ENCODE measurements around the gene PRIM1.

DNA sequence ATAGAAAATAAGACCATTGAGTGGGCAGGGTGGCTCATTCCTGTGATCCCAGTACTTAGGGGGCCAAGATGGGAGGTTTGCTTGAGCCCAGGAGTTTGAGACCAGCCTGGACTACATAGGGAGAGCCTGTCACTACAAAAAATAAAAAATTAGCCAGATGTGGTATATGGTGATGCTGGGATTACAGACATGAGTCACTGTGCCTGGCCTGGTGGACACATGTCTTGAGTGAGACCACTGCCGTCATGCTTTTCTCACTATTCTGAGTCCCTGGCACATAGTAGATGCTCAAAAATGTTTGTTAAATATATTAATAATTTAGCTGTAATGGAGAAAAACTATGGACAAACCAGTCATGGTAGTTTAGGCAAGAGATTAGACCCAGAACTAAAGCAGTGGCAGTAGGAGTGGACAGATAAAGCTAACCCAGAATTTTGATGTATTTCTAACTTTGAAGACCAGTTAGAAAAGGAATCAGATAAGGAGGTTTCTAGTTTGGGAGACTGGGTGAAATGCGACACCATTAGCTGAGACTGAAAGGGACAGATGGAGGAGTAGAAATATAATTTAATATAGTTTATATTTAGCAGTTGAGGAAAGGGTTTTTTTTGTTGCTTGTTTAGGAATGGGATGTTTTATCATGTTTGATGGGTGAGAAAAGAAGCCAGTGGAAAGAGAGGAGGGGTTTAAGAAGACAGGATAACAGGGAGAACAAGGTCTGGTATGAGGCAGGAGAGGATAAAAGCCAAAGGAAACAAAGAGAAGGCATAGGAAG lies 56.6 kb downstream of the PRIM1 start:
- TF ChIP-seq, protein P1, sequence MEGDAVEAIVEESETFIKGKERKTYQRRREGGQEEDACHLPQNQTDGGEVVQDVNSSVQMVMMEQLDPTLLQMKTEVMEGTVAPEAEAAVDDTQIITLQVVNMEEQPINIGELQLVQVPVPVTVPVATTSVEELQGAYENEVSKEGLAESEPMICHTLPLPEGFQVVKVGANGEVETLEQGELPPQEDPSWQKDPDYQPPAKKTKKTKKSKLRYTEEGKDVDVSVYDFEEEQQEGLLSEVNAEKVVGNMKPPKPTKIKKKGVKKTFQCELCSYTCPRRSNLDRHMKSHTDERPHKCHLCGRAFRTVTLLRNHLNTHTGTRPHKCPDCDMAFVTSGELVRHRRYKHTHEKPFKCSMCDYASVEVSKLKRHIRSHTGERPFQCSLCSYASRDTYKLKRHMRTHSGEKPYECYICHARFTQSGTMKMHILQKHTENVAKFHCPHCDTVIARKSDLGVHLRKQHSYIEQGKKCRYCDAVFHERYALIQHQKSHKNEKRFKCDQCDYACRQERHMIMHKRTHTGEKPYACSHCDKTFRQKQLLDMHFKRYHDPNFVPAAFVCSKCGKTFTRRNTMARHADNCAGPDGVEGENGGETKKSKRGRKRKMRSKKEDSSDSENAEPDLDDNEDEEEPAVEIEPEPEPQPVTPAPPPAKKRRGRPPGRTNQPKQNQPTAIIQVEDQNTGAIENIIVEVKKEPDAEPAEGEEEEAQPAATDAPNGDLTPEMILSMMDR (IDR thresholded peaks at IDR 0.05; ENCODE audit: low read depth, low read length), result no peak
- no peak for TF ChIP-seq EZH2phosphoT487 (IDR thresholded peaks at IDR 0.05; ENCODE audit: low read depth)
